Measurements from ENCODE around the gene RMI2.

RMI2 gene

DNA sequence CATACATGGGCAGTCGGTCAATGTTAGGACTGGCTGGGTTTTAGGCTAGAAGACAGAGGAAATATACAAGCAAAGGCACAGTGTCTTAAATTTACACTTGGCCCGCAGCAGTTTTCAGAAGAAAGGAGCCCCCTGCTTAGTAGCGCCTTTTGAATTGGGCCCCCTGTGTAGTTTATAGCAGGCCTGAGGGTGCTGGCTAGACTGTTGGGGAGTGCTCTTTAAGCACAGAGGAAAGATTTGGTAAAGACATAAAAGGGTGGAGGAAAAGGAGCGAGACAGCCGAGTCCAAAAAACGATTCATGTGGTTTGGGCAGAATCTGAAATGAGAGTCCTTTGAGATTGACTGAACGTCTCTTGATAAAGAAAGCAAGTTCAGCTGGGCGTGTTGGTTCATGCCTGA lies 10.6 kb downstream of the RMI2 start:
- Histone ChIP-seq H3K36me3 (ENCODE audit: control insufficient read depth, insufficient read depth, low read length) (peaks cover 6% of the 10 kb centered on the region), H3K27ac (ENCODE audit: insufficient read depth, low read depth, low read length, poor library complexity, severe bottlenecking) (no peak overlapping the region), H3K9me3 (ENCODE audit: control insufficient read depth, low read length) (no peaks in the 10 kb centered on the region), H3K4me1 (ENCODE audit: control insufficient read depth, insufficient read depth, low read length) (peaks cover 6% of the 10 kb centered on the region), H3K4me3 (ENCODE audit: insufficient read depth, low read depth, low read length) (no peak overlapping the region), H3K27me3 (ENCODE audit: control insufficient read depth, insufficient read depth, low read length, poor library complexity, severe bottlenecking) (no peaks in the 10 kb centered on the region)
- WGBS, 2 experiments: 92 to 93% methylated on average over 8 of the region's 8 CpGs

DNA sequence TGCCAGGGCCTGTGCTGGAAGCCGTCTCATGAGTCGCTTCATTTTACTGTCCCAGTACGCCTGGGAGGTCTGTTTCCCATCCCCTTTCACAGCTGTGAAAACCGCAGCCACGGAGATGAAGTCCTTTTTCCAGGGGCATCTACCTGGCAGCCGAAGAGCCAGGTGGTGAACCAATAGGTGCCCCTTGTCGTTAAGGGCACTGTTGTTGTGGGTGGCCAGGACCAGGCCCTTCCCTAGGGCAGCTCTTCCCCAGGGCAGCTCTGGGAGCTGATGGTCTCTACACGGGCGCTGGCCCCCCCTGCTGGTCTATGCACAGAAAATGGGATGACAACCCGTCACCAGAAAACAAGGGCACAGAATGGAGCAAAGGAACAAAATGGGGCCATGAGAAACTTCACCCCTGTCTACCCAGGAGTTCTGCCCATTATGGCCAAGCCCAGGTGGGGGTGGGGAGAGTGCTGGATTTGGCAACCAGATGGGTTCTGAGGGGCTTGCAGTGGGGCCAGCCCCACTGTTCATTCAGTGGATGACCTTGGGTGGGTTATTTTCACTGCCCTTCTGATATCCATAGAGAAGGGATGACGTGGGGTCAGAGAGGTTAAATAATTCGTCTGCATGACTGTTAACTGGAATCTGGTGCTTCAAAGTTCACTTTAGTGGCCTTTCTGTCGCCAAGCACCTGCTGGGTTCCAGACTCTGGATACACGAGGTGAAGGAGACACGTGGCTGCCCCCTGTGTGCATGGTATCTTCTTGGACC lies 11.5 kb downstream of the RMI2 start:
- H3K36me3 ChIP-seq (ENCODE audit: control insufficient read depth, insufficient read depth, low read length): peaks cover 6% of the 10 kb centered on the region
- H3K4me1 ChIP-seq (ENCODE audit: control insufficient read depth, insufficient read depth, low read length): peaks cover 8% of the 10 kb centered on the region

DNA sequence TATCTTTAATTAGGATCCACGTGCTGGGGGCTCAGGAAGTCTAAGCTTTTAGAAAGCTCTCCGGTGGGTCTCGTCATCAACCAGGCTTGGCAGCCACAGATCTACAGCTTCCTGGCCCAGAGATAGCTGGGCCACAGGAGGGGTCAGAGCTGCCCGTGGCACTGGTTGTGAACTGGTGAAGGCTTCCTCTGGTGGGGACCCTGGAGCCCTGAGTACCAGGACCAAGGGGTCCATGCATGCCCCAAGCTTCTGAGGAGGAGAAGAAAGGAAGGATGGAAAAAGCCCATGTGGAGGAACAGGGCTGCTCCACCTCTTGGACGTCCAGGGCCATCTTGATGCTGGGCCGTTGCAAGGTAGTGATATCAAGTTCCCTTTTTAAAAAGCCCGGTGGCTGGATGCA lies 13.3 kb downstream of the RMI2 start:
- no peaks in the 10 kb centered on the region for H3K27me3 ChIP-seq (ENCODE audit: control insufficient read depth, insufficient read depth, low read length, poor library complexity, severe bottlenecking)
- WGBS, 2 experiments: 95% methylated on average over 7 of the region's 7 CpGs
- H3K9me3 ChIP-seq (ENCODE audit: control insufficient read depth, low read length): no peaks in the 10 kb centered on the region
- no peak overlapping the region for H3K4me3 ChIP-seq (ENCODE audit: insufficient read depth, low read depth, low read length)
- H3K36me3 ChIP-seq (ENCODE audit: control insufficient read depth, insufficient read depth, low read length): no peaks in the 10 kb centered on the region
- H3K4me1 ChIP-seq (ENCODE audit: control insufficient read depth, insufficient read depth, low read length): peaks cover 8% of the 10 kb centered on the region
- H3K27ac ChIP-seq (ENCODE audit: insufficient read depth, low read depth, low read length, poor library complexity, severe bottlenecking): no peak overlapping the region

More for the DNA sequence above, 11.5 kb downstream of the RMI2 start:
- Histone ChIP-seq H3K9me3 (ENCODE audit: control insufficient read depth, low read length) (no peaks in the 10 kb centered on the region), H3K27me3 (ENCODE audit: control insufficient read depth, insufficient read depth, low read length, poor library complexity, severe bottlenecking) (no peaks in the 10 kb centered on the region), H3K4me3 (ENCODE audit: insufficient read depth, low read depth, low read length) (no peak overlapping the region), H3K27ac (ENCODE audit: insufficient read depth, low read depth, low read length, poor library complexity, severe bottlenecking) (no peak overlapping the region)
- 68 to 70% methylated on average over 15 of the region's 15 CpGs for WGBS, 2 experiments

DNA sequence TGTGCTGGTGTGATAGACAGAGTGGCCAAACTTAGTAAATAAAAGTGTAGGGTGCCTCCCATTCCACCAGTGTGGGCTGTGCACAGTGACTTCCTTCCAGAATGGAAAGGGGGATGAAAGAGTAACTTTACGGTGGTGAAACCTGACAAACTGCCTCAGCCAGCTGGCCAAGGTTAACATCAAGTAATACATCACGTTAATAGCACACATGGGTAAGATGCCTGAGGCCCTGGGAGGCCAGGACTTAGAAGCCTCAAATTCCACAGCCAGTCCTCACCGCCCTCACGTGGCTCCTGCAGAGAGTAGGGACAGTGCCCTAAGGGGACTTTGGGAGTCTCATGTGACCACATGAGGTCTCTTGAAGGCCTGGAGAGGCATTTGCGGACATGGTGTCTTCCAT lies 14.1 kb downstream of the RMI2 start:
- Histone ChIP-seq H3K27ac (ENCODE audit: insufficient read depth, low read depth, low read length, poor library complexity, severe bottlenecking) (no peak overlapping the region), H3K27me3 (ENCODE audit: control insufficient read depth, insufficient read depth, low read length, poor library complexity, severe bottlenecking) (no peaks in the 10 kb centered on the region), H3K36me3 (ENCODE audit: control insufficient read depth, insufficient read depth, low read length) (no peaks in the 10 kb centered on the region), H3K4me3 (ENCODE audit: insufficient read depth, low read depth, low read length) (no peak overlapping the region), H3K9me3 (ENCODE audit: control insufficient read depth, low read length) (no peaks in the 10 kb centered on the region), H3K4me1 (ENCODE audit: control insufficient read depth, insufficient read depth, low read length) (peaks cover 8% of the 10 kb centered on the region)
- WGBS, 2 experiments: 83 to 90% methylated on average over 5 of the region's 5 CpGs

DNA sequence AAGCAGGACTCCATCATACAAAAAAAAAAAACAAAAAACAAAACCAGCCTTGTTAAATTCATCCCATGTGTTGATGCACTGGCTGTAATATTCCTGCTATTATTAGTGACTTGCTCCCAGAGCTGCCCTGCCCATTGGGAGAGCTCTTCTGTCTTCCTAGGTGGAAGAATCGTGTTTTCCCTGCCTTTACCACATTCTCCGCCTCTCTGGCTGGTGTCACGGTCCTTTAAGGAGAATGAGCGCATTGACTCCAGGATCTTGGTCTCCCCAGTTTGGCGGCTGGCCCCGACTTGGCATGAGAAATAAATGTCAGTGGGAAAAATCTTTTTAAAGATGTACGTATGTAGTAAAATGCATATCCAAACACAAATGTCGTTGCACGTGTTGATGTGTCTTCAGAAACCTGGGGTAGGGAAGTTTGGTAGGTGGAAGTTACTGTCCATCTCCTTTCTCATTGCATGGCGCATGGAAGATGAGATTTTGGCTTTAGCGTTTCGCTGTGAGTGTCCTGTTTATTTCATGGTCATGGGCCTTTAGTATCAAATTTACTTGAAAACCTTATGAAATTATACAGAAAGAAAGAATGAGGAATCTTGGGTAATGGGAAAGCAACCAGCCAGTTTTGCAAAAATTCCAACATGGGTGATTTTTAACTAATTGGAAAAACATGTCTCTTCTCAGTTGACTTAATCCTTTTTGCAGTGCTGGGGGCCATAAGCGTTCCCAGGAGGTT lies 15.5 kb downstream of the RMI2 start:
- no peaks in the 10 kb centered on the region for H3K27me3 ChIP-seq (ENCODE audit: control insufficient read depth, insufficient read depth, low read length, poor library complexity, severe bottlenecking)
- peaks cover 8% of the 10 kb centered on the region for H3K4me1 ChIP-seq (ENCODE audit: control insufficient read depth, insufficient read depth, low read length)
- no peak overlapping the region for H3K27ac ChIP-seq (ENCODE audit: insufficient read depth, low read depth, low read length, poor library complexity, severe bottlenecking)
- WGBS, 2 experiments: 91 to 93% methylated on average over 13 of the region's 13 CpGs
- no peak overlapping the region for H3K4me3 ChIP-seq (ENCODE audit: insufficient read depth, low read depth, low read length)
- H3K9me3 ChIP-seq (ENCODE audit: control insufficient read depth, low read length): no peaks in the 10 kb centered on the region
- no peaks in the 10 kb centered on the region for H3K36me3 ChIP-seq (ENCODE audit: control insufficient read depth, insufficient read depth, low read length)

DNA sequence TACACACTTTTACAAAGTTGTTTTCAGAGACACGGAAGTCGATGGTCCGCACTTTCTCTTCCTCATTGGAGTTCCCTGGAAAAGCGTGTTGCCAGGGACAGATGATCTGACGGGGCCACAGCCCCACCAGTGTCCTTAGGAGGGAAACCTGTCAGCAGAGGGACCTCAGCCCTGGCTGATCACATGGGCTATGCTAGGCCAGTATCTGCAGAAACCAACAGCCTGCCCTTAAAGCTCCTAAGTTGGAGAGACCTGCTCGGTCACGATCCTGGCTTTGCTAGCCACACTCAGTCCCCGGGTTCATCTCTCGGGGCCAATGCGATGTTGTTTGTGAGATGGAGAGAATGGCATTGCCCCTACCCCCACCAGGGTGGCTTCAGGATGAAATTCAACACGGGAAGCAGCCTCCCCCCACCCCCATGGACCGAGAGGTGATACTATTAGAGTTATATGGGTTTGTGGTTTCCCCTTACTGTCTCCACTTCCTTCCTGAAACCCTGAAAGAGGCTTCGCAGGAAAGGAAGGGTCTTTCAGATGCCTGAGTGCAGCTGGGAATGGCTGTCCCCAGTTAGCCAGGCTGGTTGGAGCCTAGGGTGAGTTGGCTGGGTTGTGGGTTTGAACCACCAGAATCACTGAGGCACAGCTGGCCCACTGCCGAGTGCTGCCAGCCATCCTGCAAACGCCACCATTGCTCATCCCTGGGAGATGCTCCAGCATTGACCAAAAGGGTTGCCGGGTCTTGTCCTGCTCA lies 16.6 kb downstream of the RMI2 start:
- whole genome bisulfite sequencing, 2 experiments: 83 to 88% methylated on average over 15 to 16 of the region's 16 CpGs
- Histone ChIP-seq H3K36me3 (ENCODE audit: control insufficient read depth, insufficient read depth, low read length) (no peaks in the 10 kb centered on the region), H3K4me1 (ENCODE audit: control insufficient read depth, insufficient read depth, low read length) (peaks cover 8% of the 10 kb centered on the region), H3K9me3 (ENCODE audit: control insufficient read depth, low read length) (no peaks in the 10 kb centered on the region), H3K27ac (ENCODE audit: insufficient read depth, low read depth, low read length, poor library complexity, severe bottlenecking) (no peak overlapping the region), H3K27me3 (ENCODE audit: control insufficient read depth, insufficient read depth, low read length, poor library complexity, severe bottlenecking) (no peaks in the 10 kb centered on the region), H3K4me3 (ENCODE audit: insufficient read depth, low read depth, low read length) (no peak overlapping the region)

DNA sequence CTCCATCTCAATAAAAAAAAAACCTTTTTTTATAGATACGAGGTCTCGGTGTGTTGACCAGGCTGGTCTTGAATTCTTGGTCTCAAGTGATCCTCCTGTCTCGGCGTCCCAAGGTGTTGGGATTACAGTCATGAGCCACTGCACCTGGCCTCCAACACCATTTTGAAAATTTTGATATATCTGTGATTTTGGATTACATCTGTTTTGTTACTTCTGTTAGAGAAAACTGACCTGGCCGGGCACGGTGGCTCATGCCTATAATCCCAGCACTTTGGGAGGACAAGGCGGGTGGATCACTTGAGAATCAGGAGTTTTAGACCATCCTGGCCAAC lies 18.6 kb downstream of the RMI2 start:
- 75% methylated on average over 7 of the region's 7 CpGs for WGBS, 2 experiments
- peaks cover 8% of the 10 kb centered on the region for H3K4me1 ChIP-seq (ENCODE audit: control insufficient read depth, insufficient read depth, low read length)

DNA sequence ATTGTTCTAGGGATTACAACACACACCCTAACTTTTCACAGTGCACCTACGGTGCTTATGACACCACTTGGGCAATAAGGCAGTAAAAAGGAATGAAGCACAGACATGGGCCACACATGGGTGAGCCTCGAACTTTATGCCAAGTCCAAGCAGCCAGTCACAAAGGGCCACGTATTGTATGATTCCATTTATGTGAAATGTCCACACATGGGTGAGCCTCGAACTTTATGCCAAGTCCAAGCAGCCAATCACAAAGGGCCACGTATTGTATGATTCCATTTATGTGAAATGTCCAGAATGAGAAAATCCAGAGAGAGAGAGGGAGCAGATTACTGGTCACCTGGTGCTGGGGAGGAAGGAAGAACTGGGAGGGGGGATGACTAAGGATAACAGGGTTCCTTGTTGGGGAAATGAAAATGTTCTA lies 22.2 kb downstream of the RMI2 start:
- Histone ChIP-seq H3K36me3 (ENCODE audit: control insufficient read depth, insufficient read depth, low read length) (no peaks in the 10 kb centered on the region), H3K4me1 (ENCODE audit: control insufficient read depth, insufficient read depth, low read length) (peaks cover 2% of the 10 kb centered on the region), H3K27me3 (ENCODE audit: control insufficient read depth, insufficient read depth, low read length, poor library complexity, severe bottlenecking) (no peaks in the 10 kb centered on the region), H3K4me3 (ENCODE audit: insufficient read depth, low read depth, low read length) (no peak overlapping the region), H3K27ac (ENCODE audit: insufficient read depth, low read depth, low read length, poor library complexity, severe bottlenecking) (no peak overlapping the region), H3K9me3 (ENCODE audit: control insufficient read depth, low read length) (no peaks in the 10 kb centered on the region)
- WGBS, 2 experiments: 94 to 95% methylated on average over 5 of the region's 5 CpGs

More for the DNA sequence above, 18.6 kb downstream of the RMI2 start:
- Histone ChIP-seq H3K4me3 (ENCODE audit: insufficient read depth, low read depth, low read length) (no peak overlapping the region), H3K36me3 (ENCODE audit: control insufficient read depth, insufficient read depth, low read length) (no peaks in the 10 kb centered on the region), H3K9me3 (ENCODE audit: control insufficient read depth, low read length) (no peaks in the 10 kb centered on the region), H3K27ac (ENCODE audit: insufficient read depth, low read depth, low read length, poor library complexity, severe bottlenecking) (no peak overlapping the region), H3K27me3 (ENCODE audit: control insufficient read depth, insufficient read depth, low read length, poor library complexity, severe bottlenecking) (no peaks in the 10 kb centered on the region)

DNA sequence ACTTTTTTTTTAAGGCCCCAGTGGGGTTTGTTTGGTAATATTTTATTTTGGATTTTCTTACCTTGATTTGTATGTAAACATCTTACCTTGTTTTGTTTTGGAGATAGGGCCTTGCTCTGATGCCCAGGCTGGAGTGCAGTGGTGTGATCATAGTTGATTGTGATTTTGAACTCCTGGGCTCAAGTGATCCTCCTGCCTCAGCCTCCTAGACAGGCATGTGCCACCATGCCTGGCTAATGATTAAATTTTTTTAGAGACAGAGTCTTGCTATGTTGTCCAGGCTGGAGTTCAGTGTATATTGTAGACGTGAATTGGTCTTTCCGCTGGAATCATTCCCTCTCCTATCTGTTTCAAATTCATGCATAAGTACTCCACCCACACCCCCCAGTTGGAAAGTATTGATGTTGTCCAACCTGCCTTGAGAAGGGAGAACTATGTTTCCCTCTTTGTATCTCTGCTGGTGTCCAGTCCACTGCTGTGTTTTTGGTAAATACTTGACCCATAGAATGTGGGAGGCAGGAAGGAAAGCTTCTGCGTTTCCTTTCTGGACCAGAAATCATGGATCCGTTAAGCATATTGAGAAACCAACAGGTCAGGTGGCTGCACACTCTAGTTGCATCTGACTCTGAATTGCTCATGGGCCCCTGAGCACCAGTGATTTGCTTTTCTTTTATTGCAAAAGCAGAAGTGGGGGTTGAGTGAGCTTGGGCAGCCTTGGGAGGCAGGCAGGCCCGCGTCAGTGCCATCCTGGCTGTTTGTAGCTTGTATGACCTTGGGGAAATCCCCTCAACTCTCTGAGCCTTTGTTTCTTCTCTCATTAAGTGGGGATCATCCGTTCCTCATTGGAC lies 25.0 kb downstream of the RMI2 start:
- no peaks in the 10 kb centered on the region for H3K36me3 ChIP-seq (ENCODE audit: control insufficient read depth, insufficient read depth, low read length)
- no peaks in the 10 kb centered on the region for H3K9me3 ChIP-seq (ENCODE audit: control insufficient read depth, low read length)
- H3K27ac ChIP-seq (ENCODE audit: insufficient read depth, low read depth, low read length, poor library complexity, severe bottlenecking): no peak overlapping the region
- H3K27me3 ChIP-seq (ENCODE audit: control insufficient read depth, insufficient read depth, low read length, poor library complexity, severe bottlenecking): no peaks in the 10 kb centered on the region
- H3K4me1 ChIP-seq (ENCODE audit: control insufficient read depth, insufficient read depth, low read length): peaks cover 8% of the 10 kb centered on the region
- no peak overlapping the region for H3K4me3 ChIP-seq (ENCODE audit: insufficient read depth, low read depth, low read length)
- 92 to 93% methylated on average over 7 of the region's 7 CpGs for WGBS, 2 experiments
